Measurements from ENCODE around the gene KIF21B. TPM values are rescaled to one million over a fixed set of nuclear protein-coding genes. Genes with fewer than 3 reads are reported as not detected.
"Not testable (repeated sequence)": the region's sequence is repeated elsewhere in the genome, so short reads cannot be mapped to it uniquely, and the experiment has no call there.

The KIF21B gene
- total and polyA plus RNA-seq, 2 of the 4 experiments (the other 2 are of a cell fraction), result 0.36 to 0.55 TPM

GRCh38 chr1:200935286-200935962 is 88.1 kb downstream of the KIF21B start:
- 92% methylated on average over 2 of the region's 18 CpGs; no CpG with 5 or more reads in 1 of the 2 experiments for WGBS, 2 experiments (ENCODE audit: extremely low coverage in 2 of 2, insufficient read length in 1 of 2)
- intact Hi-C loops (cut with micrococcal nuclease); POLR2A ChIA-PET (ENCODE audit: unreplicated experiment): not testable (repeated sequence)

More at GRCh38 chr1:200935286-200935962, 88.1 kb downstream of the KIF21B start:
- H4K8ac ChIP-seq (ENCODE audit: low read depth in 2 of 2, low read length in 2 of 2); H2BK5ac ChIP-seq (ENCODE audit: low read depth, low read length, poor library complexity, severe bottlenecking); ATAC-seq (ENCODE audit: low read depth); H3K23ac ChIP-seq (ENCODE audit: low read depth, low read length); H3K4me1 ChIP-seq (ENCODE audit: control insufficient read depth, insufficient read depth, low read length); H3K56ac ChIP-seq (ENCODE audit: extremely low read depth, insufficient read depth, low read length); H3K4me3 ChIP-seq (ENCODE audit: insufficient read depth, low read depth, low read length); dilution Hi-C loops (cut with HindIII; ENCODE audit: low sequenced_read_pairs, unreplicated experiment); H2AFZ ChIP-seq (replicated peaks; ENCODE audit: low read length, poor library complexity); H4K5ac ChIP-seq (ENCODE audit: low read depth, low read length); H3K36me3 ChIP-seq (ENCODE audit: control insufficient read depth, insufficient read depth, low read length); H3K18ac ChIP-seq (ENCODE audit: low read depth, low read length); H3K9me1 ChIP-seq (ENCODE audit: insufficient read depth, low read length); H3K27ac ChIP-seq (ENCODE audit: insufficient read depth, low read length); H3K14ac ChIP-seq (replicated peaks; ENCODE audit: low read depth, low read length); H3K4ac ChIP-seq (ENCODE audit: low read depth, low read length); BruUV-seq (replicated peaks); H3K9ac ChIP-seq (ENCODE audit: low read depth, low read length); in situ Hi-C loops (cut with MboI; ENCODE audit: low sequenced_read_pairs); DNase-seq; H3K9me3 ChIP-seq (ENCODE audit: control insufficient read depth, insufficient read depth, low read length); H3K4me2 ChIP-seq (ENCODE audit: low read depth, low read length); H3K79me1 ChIP-seq (ENCODE audit: low read depth in 1 of 2, low read length in 2 of 2); H2BK120ac ChIP-seq (ENCODE audit: low read depth, low read length); H4K20me1 ChIP-seq (ENCODE audit: insufficient read depth, low read length); H2BK20ac ChIP-seq (ENCODE audit: low read depth, low read length); H4K91ac ChIP-seq (ENCODE audit: insufficient read depth, low read depth, low read length); H2AK5ac ChIP-seq (ENCODE audit: low read depth, low read length); H2AK9ac ChIP-seq (replicated peaks; ENCODE audit: low read depth, low read length, poor library complexity); H2BK15ac ChIP-seq (ENCODE audit: low read depth, low read length); CTCF ChIA-PET: not testable (repeated sequence)
- peaks cover 20% of the 10 kb centered on the region for H3K27me3 ChIP-seq (ENCODE audit: control insufficient read depth, insufficient read depth, low read length)

Data from IMR-90 (cell line).